HG03571 (cell line): ENCODE results near the gene SYNGR2.
A peak's percentile ranks its signal among the peaks of the same experiment; 100 is the strongest.
"Not testable (repeated sequence)": the region's sequence is repeated elsewhere in the genome, so short reads cannot be mapped to it uniquely, and the experiment has no call there.

Experiments used
- ATAC-seq: cut with Tn5 transposase; IDR thresholded peaks from one replicate; pipeline ENCODE4 v1.9.1; 2021; ENCODE audit not compliant: unreplicated experiment

Gene SYNGR2

GRCh38 chr17:78129351-78130089, 38.9 kb upstream of the SYNGR2 start:
- ATAC-seq, result no peak

- ATAC-seq, result no peak
These were observed 38.3 kb upstream of the SYNGR2 start for GRCh38 chr17:78130090-78130436.

DNA sequence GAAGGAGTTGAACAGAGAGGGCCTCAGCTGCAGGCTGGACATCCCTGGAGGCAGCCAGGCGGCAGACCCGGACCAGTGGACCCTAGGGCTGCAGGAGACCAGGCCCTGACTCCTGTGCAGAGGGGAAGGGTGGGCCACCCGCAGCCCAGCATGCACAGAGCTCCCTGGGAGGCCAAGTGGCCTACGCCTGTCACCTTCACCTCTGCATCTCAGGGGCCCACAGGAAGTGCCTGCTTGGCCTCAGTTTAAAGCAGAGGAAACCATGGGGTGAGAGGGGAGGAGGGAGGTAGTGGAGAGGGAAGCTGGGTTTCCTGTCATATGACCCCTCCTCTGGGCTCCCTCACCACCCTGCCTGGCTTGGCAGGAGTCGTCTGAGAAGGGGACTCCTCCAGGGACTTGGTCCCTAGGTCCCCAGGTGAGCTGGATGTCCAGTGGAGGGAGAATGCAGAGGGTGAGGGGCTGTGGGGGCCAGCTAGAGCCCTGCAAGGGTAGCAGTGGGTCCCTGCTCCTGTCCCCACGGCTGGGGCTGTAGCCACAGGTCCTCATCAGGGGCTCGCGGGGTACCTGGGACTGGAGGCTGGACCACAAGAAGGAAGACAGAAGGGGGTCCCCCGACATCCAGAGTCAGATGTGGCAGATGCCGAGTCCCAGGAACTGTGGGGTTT, 37.8 kb upstream of the SYNGR2 start, which contains the start of gene TMC8:
Gene TMC8, plus strand, starts transcription at position 335 of the 665 bp plus-strand sequence. CDS start 818 bp downstream, outside the sequence.
- ATAC-seq, result no peak

GRCh38 chr17:78131172-78132083, 37.0 kb upstream of the SYNGR2 start:
- no peak for ATAC-seq

DNA sequence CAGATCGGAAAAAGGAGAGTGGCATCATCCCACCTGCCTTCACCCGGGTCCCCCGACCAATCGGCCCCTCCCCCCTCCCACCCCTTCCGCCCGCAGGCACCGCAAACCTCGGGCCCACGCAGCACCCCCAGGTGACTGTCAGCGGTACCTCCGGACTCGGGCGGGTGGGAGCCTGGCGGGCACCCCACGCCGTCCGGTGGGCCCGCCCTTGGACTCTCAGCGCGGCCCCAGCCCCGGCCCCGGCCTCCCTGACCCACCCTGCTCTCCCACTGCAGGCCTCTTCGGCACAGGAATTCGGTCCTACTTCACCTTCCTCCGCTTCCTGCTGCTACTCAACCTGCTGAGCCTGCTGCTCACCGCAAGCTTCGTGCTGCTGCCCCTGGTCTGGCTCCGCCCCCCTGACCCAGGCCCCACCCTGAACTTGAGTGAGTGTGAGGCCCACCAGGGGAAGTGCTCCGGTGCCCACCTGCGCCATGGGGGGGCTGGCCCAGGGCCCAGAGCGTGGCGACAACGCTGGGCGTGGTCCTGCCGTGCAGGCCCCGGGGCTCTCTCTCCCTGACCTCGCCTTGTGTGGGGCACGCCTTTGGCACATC, 36.2 kb upstream of the SYNGR2 start:
- ATAC-seq, result no peak

- no peak for ATAC-seq
These were observed 35.6 kb upstream of the SYNGR2 start for GRCh38 chr17:78132767-78133178.

- no peak for ATAC-seq
These were observed 35.0 kb upstream of the SYNGR2 start for GRCh38 chr17:78133179-78133951.

- no peak for ATAC-seq
These were observed 34.1 kb upstream of the SYNGR2 start for GRCh38 chr17:78133971-78134898.

GRCh38 chr17:78134899-78135385, 33.4 kb upstream of the SYNGR2 start:
- no peak for ATAC-seq

- ATAC-seq, result no peak
These were observed 32.4 kb upstream of the SYNGR2 start for GRCh38 chr17:78135858-78136500.

- ATAC-seq, result no peak
These were observed 30.8 kb upstream of the SYNGR2 start for GRCh38 chr17:78137392-78138203.

GRCh38 chr17:78138204-78139060, 29.9 kb upstream of the SYNGR2 start:
- ATAC-seq, result no peak

- not testable (repeated sequence) for ATAC-seq
These were observed 28.6 kb upstream of the SYNGR2 start for GRCh38 chr17:78139861-78140168.

GRCh38 chr17:78140169-78141051, 28.0 kb upstream of the SYNGR2 start:
- ATAC-seq, result peak; percentile 53

GRCh38 chr17:78141437-78142118, 26.8 kb upstream of the SYNGR2 start:
- ATAC-seq, result no peak
